ENCODE data around the gene PLCB1.

DNA sequence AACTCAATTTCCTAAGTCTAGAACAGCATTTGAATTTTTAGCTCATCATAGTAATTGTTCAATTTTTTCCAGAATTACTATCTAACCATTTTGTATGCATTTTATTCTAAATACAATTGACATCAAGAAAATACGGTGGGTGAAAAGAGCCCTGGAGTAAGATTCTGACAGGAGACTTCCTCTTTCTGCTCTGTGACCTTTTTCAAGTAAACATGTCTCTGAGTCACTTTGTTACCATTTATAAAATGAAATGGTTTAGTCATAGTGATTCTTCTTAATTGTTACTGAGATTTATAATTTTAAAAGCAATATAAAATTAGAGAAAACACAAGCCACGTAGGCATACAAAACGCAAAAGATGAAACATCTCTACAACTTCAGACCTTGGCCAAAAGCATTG, 80.2 kb downstream of the PLCB1 start:
- TF ChIP-seq POLR2AphosphoS5 (IDR thresholded peaks at IDR 0.05; ENCODE audit: low read length) (no peak), NBN (IDR thresholded peaks at IDR 0.05) (no peak), TARDBP (IDR thresholded peaks at IDR 0.05; ENCODE audit: borderline replicate concordance) (no peak), ZNF622 (IDR thresholded peaks at IDR 0.05) (no peak), FOXK2 (IDR thresholded peaks at IDR 0.05) (no peak), TAF1 (IDR thresholded peaks at IDR 0.05; ENCODE audit: borderline replicate concordance, low read depth, low read length) (no peak), POLR2A (IDR thresholded peaks at IDR 0.05; ENCODE audit: low read depth, low read length) (no peak), SP1 (IDR thresholded peaks at IDR 0.05; ENCODE audit: low read depth, low read length) (no peak)
- TF ChIP-seq, protein P1, sequence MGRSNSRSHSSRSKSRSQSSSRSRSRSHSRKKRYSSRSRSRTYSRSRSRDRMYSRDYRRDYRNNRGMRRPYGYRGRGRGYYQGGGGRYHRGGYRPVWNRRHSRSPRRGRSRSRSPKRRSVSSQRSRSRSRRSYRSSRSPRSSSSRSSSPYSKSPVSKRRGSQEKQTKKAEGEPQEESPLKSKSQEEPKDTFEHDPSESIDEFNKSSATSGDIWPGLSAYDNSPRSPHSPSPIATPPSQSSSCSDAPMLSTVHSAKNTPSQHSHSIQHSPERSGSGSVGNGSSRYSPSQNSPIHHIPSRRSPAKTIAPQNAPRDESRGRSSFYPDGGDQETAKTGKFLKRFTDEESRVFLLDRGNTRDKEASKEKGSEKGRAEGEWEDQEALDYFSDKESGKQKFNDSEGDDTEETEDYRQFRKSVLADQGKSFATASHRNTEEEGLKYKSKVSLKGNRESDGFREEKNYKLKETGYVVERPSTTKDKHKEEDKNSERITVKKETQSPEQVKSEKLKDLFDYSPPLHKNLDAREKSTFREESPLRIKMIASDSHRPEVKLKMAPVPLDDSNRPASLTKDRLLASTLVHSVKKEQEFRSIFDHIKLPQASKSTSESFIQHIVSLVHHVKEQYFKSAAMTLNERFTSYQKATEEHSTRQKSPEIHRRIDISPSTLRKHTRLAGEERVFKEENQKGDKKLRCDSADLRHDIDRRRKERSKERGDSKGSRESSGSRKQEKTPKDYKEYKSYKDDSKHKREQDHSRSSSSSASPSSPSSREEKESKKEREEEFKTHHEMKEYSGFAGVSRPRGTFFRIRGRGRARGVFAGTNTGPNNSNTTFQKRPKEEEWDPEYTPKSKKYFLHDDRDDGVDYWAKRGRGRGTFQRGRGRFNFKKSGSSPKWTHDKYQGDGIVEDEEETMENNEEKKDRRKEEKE (IDR thresholded peaks at IDR 0.05): no peak
- TF ChIP-seq, protein P2, sequence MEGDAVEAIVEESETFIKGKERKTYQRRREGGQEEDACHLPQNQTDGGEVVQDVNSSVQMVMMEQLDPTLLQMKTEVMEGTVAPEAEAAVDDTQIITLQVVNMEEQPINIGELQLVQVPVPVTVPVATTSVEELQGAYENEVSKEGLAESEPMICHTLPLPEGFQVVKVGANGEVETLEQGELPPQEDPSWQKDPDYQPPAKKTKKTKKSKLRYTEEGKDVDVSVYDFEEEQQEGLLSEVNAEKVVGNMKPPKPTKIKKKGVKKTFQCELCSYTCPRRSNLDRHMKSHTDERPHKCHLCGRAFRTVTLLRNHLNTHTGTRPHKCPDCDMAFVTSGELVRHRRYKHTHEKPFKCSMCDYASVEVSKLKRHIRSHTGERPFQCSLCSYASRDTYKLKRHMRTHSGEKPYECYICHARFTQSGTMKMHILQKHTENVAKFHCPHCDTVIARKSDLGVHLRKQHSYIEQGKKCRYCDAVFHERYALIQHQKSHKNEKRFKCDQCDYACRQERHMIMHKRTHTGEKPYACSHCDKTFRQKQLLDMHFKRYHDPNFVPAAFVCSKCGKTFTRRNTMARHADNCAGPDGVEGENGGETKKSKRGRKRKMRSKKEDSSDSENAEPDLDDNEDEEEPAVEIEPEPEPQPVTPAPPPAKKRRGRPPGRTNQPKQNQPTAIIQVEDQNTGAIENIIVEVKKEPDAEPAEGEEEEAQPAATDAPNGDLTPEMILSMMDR (IDR thresholded peaks at IDR 0.05 in 2 of 3, conservative IDR thresholded peaks at IDR 0.05 in 1 of 3; ENCODE audit: control insufficient read depth in 2 of 3, extremely low read depth in 1 of 3, insufficient read depth in 1 of 3, low read depth in 3 of 3, low read length in 3 of 3): no peak
- TF ChIP-seq, protein P3, sequence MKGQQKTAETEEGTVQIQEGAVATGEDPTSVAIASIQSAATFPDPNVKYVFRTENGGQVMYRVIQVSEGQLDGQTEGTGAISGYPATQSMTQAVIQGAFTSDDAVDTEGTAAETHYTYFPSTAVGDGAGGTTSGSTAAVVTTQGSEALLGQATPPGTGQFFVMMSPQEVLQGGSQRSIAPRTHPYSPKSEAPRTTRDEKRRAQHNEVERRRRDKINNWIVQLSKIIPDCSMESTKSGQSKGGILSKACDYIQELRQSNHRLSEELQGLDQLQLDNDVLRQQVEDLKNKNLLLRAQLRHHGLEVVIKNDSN (IDR thresholded peaks at IDR 0.05; ENCODE audit: borderline replicate concordance, extremely low read length, insufficient read depth, low read depth, low read length): no peak
- TF ChIP-seq, protein P4, sequence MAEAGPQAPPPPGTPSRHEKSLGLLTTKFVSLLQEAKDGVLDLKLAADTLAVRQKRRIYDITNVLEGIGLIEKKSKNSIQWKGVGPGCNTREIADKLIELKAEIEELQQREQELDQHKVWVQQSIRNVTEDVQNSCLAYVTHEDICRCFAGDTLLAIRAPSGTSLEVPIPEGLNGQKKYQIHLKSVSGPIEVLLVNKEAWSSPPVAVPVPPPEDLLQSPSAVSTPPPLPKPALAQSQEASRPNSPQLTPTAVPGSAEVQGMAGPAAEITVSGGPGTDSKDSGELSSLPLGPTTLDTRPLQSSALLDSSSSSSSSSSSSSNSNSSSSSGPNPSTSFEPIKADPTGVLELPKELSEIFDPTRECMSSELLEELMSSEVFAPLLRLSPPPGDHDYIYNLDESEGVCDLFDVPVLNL (IDR thresholded peaks at IDR 0.05; ENCODE audit: low read depth, low read length): no peak
